Measurements from ENCODE around the gene TGM4.

TGM4 gene

DNA sequence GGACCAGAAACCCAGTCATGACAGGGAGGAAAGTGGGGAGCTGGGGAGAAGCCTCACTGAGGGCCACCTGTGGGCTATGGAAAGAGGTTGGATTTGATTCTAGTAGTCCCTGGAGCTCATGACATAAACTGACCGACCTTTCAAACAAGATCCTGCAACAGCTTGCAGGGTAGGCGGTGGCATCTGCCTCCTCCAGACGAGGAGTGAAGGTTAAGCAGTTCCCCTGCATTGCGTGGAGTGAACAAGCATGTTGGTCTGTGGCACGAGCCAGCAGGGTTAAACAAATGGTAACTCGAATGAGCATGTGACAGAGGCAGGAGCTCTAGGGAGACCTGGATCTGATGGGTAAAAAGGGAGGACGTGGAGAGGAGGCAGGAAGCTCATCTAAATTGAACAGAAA, 12.7 kb downstream of the TGM4 start:
- ChIA-PET POLR2A (no interaction called here), CTCF (no interaction called here)
- H3K9me3 ChIP-seq (ENCODE audit: control insufficient read depth, insufficient read depth, low read depth, low read length): no peaks in the 10 kb centered on the region
- no peak overlapping the region for H3K27ac ChIP-seq (ENCODE audit: extremely low read depth, low read depth, low read length)
- no peak overlapping the region for H3K4me3 ChIP-seq (ENCODE audit: low read depth, low read length)
- TF ChIP-seq TRIM28 (IDR thresholded peaks at IDR 0.05; ENCODE audit: borderline replicate concordance, low read length) (no peak), ZNF248 (tag by site-specific recombination; IDR thresholded peaks at IDR 0.05) (no peak), ZNF660 (tag by site-specific recombination; IDR thresholded peaks at IDR 0.05) (no peak), ZNF146 (tag by site-specific recombination; IDR thresholded peaks at IDR 0.05) (no peak), ZNF792 (tag by site-specific recombination; IDR thresholded peaks at IDR 0.05) (no peak)
- TF ChIP-seq, protein P1, sequence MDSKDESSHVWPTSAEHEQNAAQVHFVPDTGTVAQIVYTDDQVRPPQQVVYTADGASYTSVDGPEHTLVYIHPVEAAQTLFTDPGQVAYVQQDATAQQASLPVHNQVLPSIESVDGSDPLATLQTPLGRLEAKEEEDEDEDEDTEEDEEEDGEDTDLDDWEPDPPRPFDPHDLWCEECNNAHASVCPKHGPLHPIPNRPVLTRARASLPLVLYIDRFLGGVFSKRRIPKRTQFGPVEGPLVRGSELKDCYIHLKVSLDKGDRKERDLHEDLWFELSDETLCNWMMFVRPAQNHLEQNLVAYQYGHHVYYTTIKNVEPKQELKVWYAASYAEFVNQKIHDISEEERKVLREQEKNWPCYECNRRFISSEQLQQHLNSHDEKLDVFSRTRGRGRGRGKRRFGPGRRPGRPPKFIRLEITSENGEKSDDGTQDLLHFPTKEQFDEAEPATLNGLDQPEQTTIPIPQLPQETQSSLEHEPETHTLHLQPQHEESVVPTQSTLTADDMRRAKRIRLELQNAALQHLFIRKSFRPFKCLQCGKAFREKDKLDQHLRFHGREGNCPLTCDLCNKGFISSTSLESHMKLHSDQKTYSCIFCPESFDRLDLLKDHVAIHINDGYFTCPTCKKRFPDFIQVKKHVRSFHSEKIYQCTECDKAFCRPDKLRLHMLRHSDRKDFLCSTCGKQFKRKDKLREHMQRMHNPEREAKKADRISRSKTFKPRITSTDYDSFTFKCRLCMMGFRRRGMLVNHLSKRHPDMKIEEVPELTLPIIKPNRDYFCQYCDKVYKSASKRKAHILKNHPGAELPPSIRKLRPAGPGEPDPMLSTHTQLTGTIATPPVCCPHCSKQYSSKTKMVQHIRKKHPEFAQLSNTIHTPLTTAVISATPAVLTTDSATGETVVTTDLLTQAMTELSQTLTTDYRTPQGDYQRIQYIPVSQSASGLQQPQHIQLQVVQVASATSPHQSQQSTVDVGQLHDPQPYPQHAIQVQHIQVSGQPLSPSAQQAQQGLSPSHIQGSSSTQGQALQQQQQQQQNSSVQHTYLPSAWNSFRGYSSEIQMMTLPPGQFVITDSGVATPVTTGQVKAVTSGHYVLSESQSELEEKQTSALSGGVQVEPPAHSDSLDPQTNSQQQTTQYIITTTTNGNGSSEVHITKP (tag by site-specific recombination; IDR thresholded peaks at IDR 0.05): no peak
- H3K36me3 ChIP-seq (ENCODE audit: control insufficient read depth in 2 of 2, insufficient read depth in 1 of 2, low read length in 2 of 2): no peaks in the 10 kb centered on the region
- no peaks in the 10 kb centered on the region for H3K4me1 ChIP-seq (ENCODE audit: control insufficient read depth, insufficient read depth, low read length)

DNA sequence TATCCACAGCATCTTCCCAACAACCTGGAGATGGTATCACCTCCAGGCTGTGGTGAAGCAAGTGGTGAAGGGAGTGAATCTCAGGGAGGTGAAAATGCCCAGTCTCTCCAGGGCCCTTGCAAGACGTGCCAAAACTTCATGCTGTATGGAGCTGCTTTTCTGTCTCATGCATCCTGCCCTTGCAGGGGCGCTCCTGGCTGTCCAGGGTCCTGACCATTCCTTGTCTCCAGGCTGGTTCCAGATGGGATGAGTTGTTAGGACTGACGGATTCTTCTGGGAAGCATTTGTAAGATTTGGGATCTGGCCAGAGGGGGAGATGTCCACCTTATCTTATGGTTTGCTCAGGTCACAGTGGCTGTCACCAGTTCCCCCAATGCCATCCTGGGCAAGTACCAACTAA, 15.8 kb downstream of the TGM4 start:
- Histone ChIP-seq H3K4me3 (ENCODE audit: low read depth, low read length) (no peak overlapping the region), H3K36me3 (ENCODE audit: control insufficient read depth in 2 of 2, insufficient read depth in 1 of 2, low read length in 2 of 2) (no peaks in the 10 kb centered on the region), H3K9me3 (ENCODE audit: control insufficient read depth, insufficient read depth, low read depth, low read length) (no peaks in the 10 kb centered on the region), H3K4me1 (ENCODE audit: control insufficient read depth, insufficient read depth, low read length) (no peaks in the 10 kb centered on the region), H3K27ac (ENCODE audit: extremely low read depth, low read depth, low read length) (no peak overlapping the region)
- ChIA-PET POLR2A (interaction anchor here (0.7 kb wide), 1 partner anchor 504 kb away, joined by 4 read pairs; no protein-coding TSS in a partner anchor), CTCF (no interaction called here)
- TF ChIP-seq, protein P2, sequence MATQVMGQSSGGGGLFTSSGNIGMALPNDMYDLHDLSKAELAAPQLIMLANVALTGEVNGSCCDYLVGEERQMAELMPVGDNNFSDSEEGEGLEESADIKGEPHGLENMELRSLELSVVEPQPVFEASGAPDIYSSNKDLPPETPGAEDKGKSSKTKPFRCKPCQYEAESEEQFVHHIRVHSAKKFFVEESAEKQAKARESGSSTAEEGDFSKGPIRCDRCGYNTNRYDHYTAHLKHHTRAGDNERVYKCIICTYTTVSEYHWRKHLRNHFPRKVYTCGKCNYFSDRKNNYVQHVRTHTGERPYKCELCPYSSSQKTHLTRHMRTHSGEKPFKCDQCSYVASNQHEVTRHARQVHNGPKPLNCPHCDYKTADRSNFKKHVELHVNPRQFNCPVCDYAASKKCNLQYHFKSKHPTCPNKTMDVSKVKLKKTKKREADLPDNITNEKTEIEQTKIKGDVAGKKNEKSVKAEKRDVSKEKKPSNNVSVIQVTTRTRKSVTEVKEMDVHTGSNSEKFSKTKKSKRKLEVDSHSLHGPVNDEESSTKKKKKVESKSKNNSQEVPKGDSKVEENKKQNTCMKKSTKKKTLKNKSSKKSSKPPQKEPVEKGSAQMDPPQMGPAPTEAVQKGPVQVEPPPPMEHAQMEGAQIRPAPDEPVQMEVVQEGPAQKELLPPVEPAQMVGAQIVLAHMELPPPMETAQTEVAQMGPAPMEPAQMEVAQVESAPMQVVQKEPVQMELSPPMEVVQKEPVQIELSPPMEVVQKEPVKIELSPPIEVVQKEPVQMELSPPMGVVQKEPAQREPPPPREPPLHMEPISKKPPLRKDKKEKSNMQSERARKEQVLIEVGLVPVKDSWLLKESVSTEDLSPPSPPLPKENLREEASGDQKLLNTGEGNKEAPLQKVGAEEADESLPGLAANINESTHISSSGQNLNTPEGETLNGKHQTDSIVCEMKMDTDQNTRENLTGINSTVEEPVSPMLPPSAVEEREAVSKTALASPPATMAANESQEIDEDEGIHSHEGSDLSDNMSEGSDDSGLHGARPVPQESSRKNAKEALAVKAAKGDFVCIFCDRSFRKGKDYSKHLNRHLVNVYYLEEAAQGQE (tag by site-specific recombination; IDR thresholded peaks at IDR 0.05): peak; percentile 90
- no peak for TF ChIP-seq KLF16 (tag by site-specific recombination; IDR thresholded peaks at IDR 0.05)

DNA sequence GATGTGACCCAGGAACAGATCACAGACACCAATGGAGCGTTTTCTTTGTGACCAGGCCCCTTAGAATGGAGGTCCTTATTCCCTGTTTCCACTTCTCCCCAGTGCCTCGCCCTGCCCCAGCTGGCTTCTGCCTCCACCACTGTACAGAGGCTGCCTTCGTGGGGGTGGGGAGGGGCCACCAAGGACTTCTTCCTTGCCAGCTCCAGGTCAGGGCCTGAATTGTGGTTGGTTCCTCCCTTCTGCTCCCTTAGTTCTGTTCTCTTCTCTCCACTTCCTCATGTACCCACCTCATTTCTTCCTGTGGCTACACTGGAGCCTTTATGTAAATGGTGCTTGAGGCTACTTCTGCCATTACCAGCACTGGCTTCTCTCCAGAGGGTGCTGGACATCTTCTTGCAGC, 16.4 kb downstream of the TGM4 start:
- H3K36me3 ChIP-seq (ENCODE audit: control insufficient read depth in 2 of 2, insufficient read depth in 1 of 2, low read length in 2 of 2): no peaks in the 10 kb centered on the region
- POLR2A ChIA-PET: interaction anchor here (0.7 kb wide), 1 partner anchor 505 kb away, joined by 4 read pairs; no protein-coding TSS in a partner anchor
- H3K27ac ChIP-seq (ENCODE audit: extremely low read depth, low read depth, low read length): no peak overlapping the region
- no peaks in the 10 kb centered on the region for H3K4me1 ChIP-seq (ENCODE audit: control insufficient read depth, insufficient read depth, low read length)
- H3K4me3 ChIP-seq (ENCODE audit: low read depth, low read length): no peak overlapping the region
- H3K9me3 ChIP-seq (ENCODE audit: control insufficient read depth, insufficient read depth, low read depth, low read length): no peaks in the 10 kb centered on the region
- CTCF ChIA-PET: no interaction called here
- TF ChIP-seq, protein P3, sequence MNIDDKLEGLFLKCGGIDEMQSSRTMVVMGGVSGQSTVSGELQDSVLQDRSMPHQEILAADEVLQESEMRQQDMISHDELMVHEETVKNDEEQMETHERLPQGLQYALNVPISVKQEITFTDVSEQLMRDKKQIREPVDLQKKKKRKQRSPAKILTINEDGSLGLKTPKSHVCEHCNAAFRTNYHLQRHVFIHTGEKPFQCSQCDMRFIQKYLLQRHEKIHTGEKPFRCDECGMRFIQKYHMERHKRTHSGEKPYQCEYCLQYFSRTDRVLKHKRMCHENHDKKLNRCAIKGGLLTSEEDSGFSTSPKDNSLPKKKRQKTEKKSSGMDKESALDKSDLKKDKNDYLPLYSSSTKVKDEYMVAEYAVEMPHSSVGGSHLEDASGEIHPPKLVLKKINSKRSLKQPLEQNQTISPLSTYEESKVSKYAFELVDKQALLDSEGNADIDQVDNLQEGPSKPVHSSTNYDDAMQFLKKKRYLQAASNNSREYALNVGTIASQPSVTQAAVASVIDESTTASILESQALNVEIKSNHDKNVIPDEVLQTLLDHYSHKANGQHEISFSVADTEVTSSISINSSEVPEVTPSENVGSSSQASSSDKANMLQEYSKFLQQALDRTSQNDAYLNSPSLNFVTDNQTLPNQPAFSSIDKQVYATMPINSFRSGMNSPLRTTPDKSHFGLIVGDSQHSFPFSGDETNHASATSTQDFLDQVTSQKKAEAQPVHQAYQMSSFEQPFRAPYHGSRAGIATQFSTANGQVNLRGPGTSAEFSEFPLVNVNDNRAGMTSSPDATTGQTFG (tag by site-specific recombination; IDR thresholded peaks at IDR 0.05; ENCODE audit: borderline replicate concordance): no peak
- no peak for TF ChIP-seq ZNF114 (tag by site-specific recombination; IDR thresholded peaks at IDR 0.05)
- TF ChIP-seq ZNF747 (tag by site-specific recombination; IDR thresholded peaks at IDR 0.05): no peak
- no peak for TF ChIP-seq KLF10 (tag by site-specific recombination; IDR thresholded peaks at IDR 0.05)
- TF ChIP-seq, protein P4, sequence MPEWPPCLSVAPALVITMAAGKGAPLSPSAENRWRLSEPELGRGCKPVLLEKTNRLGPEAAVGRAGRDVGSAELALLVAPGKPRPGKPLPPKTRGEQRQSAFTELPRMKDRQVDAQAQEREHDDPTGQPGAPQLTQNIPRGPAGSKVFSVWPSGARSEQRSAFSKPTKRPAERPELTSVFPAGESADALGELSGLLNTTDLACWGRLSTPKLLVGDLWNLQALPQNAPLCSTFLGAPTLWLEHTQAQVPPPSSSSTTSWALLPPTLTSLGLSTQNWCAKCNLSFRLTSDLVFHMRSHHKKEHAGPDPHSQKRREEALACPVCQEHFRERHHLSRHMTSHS (tag by site-specific recombination; IDR thresholded peaks at IDR 0.05): no peak
- TF ChIP-seq, protein P5, sequence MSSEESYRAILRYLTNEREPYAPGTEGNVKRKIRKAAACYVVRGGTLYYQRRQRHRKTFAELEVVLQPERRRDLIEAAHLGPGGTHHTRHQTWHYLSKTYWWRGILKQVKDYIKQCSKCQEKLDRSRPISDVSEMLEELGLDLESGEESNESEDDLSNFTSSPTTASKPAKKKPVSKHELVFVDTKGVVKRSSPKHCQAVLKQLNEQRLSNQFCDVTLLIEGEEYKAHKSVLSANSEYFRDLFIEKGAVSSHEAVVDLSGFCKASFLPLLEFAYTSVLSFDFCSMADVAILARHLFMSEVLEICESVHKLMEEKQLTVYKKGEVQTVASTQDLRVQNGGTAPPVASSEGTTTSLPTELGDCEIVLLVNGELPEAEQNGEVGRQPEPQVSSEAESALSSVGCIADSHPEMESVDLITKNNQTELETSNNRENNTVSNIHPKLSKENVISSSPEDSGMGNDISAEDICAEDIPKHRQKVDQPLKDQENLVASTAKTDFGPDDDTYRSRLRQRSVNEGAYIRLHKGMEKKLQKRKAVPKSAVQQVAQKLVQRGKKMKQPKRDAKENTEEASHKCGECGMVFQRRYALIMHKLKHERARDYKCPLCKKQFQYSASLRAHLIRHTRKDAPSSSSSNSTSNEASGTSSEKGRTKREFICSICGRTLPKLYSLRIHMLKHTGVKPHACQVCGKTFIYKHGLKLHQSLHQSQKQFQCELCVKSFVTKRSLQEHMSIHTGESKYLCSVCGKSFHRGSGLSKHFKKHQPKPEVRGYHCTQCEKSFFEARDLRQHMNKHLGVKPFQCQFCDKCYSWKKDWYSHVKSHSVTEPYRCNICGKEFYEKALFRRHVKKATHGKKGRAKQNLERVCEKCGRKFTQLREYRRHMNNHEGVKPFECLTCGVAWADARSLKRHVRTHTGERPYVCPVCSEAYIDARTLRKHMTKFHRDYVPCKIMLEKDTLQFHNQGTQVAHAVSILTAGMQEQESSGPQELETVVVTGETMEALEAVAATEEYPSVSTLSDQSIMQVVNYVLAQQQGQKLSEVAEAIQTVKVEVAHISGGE (tag by site-specific recombination; conservative IDR thresholded peaks at IDR 0.05; ENCODE audit: low read depth): no peak
- TF ChIP-seq ZNF24 (tag by site-specific recombination; IDR thresholded peaks at IDR 0.05): no peak
- no peak for TF ChIP-seq ZNF274 (IDR thresholded peaks at IDR 0.05; ENCODE audit: low read length)
- TF ChIP-seq ZNF274 (tag by site-specific recombination; IDR thresholded peaks at IDR 0.05; ENCODE audit: borderline replicate concordance): no peak

Measured in HEK293 (cell line).